ENCODE data around the gene APOC1. TPM values are rescaled to one million over a fixed set of nuclear protein-coding genes. Genes with fewer than 3 reads are reported as not detected.

The APOC1 gene
- total RNA-seq, 1 experiment from 2014 or later: 4.7 TPM

DNA sequence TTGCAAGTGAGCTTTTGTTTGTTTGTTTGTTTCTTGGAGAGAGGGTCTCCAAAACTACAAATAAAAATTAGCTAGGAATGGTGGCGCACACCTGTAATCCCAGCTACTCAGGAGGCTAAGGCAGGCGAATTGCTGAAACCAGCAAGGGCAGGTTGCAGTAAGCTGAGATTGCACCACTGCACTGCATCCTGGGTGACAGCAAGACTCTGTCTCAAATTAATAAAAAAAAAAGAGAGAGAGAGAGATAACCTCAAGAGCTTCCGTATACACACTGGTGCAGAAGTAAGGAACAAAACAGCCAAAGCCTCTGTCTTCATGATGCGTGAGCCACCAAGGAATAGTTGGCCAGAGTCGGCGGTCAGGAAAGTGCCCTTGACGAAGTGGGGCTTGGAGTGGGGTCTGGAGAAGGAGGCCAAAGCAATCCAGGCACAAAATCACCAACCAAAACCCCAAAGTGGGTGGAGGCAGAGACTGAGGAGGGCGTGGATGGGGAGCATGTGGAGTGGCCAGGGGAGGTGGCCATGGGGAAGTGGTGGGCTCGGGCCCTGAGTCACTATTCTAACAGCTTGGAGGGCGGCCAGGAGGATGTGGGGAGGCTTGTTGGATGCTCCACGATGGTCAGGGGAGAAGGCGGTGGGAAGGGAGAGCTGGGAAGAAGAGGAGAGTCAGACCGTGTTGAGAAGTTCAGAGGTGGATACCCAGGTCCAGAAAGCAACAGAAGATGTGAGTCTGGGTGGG is 44.5 kb upstream of the APOC1 start:
- Mint-ChIP-seq H3K27me3 (ENCODE audit: unreplicated experiment) (no peaks in the 10 kb centered on the region), H3K9me3 (ENCODE audit: low read depth, unreplicated experiment) (no peaks in the 10 kb centered on the region), H3K27ac (ENCODE audit: unreplicated experiment) (peak overlapping the region; percentile 11), H3K36me3 (ENCODE audit: insufficient read depth, unreplicated experiment) (peaks cover 69% of the 10 kb centered on the region), H3K4me1 (ENCODE audit: low read depth, unreplicated experiment) (no peaks in the 10 kb centered on the region), H3K4me3 (ENCODE audit: low read depth, unreplicated experiment) (no peak overlapping the region)
- BruUV-seq (replicated peaks): no TSS peak
- intact Hi-C loops (cut with micrococcal nuclease; ENCODE audit: unreplicated experiment): no loop called here
- no peak for DNase-seq
- TF ChIP-seq, protein P1, sequence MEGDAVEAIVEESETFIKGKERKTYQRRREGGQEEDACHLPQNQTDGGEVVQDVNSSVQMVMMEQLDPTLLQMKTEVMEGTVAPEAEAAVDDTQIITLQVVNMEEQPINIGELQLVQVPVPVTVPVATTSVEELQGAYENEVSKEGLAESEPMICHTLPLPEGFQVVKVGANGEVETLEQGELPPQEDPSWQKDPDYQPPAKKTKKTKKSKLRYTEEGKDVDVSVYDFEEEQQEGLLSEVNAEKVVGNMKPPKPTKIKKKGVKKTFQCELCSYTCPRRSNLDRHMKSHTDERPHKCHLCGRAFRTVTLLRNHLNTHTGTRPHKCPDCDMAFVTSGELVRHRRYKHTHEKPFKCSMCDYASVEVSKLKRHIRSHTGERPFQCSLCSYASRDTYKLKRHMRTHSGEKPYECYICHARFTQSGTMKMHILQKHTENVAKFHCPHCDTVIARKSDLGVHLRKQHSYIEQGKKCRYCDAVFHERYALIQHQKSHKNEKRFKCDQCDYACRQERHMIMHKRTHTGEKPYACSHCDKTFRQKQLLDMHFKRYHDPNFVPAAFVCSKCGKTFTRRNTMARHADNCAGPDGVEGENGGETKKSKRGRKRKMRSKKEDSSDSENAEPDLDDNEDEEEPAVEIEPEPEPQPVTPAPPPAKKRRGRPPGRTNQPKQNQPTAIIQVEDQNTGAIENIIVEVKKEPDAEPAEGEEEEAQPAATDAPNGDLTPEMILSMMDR (IDR thresholded peaks at IDR 0.05; ENCODE audit: unreplicated experiment): no peak
- CTCF ChIA-PET: interaction anchor here (0.7 kb wide), 1 partner anchor 329 kb away, joined by 3 read pairs; no protein-coding TSS in a partner anchor

DNA sequence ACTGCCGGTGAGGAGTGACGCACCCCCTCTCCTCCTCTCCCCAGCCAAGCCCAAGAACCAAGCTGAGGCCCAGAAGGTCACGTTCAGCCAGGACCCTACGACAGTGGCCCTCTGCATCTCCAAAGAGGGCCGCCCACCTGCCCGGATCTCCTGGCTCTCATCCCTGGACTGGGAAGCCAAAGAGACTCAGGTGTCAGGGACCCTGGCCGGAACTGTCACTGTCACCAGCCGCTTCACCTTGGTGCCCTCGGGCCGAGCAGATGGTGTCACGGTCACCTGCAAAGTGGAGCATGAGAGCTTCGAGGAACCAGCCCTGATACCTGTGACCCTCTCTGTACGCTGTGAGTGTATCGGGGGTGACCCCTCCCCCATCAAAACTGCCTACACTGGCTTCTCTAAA is 42.6 kb upstream of the APOC1 start:
- TF ChIP-seq, protein P1 (IDR thresholded peaks at IDR 0.05; ENCODE audit: unreplicated experiment): no peak
- H3K9me3 Mint-ChIP-seq (ENCODE audit: low read depth, unreplicated experiment): no peaks in the 10 kb centered on the region
- H3K27ac Mint-ChIP-seq (ENCODE audit: unreplicated experiment): no peak overlapping the region
- BruUV-seq (replicated peaks): no TSS peak
- H3K4me3 Mint-ChIP-seq (ENCODE audit: low read depth, unreplicated experiment): no peak overlapping the region
- peaks cover 78% of the 10 kb centered on the region for H3K36me3 Mint-ChIP-seq (ENCODE audit: insufficient read depth, unreplicated experiment)
- no peaks in the 10 kb centered on the region for H3K27me3 Mint-ChIP-seq (ENCODE audit: unreplicated experiment)
- no peak for DNase-seq
- H3K4me1 Mint-ChIP-seq (ENCODE audit: low read depth, unreplicated experiment): peaks cover 15% of the 10 kb centered on the region
- CTCF ChIA-PET: no interaction called here
- intact Hi-C loops (cut with micrococcal nuclease; ENCODE audit: unreplicated experiment): no loop called here

DNA sequence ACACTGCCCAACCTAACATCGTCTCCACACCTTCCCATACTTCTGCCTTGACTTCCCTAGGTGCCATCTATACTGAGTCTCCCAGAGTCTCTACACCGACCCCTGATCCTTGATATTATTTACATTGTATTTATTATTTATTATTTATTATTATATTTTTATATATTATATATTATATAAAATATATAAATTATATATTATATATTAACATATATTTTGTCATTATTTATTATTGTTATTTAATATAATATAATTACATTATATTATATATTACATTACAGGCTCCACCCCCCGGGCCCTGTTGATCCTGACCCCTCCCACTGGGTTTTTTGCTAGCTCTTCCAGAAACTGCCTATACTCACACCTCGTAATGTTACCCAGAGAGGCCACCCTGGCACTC is 41.7 kb upstream of the APOC1 start:
- no TSS peak for BruUV-seq (replicated peaks)
- Mint-ChIP-seq H3K4me3 (ENCODE audit: low read depth, unreplicated experiment) (no peak overlapping the region), H3K27me3 (ENCODE audit: unreplicated experiment) (no peaks in the 10 kb centered on the region), H3K36me3 (ENCODE audit: insufficient read depth, unreplicated experiment) (peaks cover 80% of the 10 kb centered on the region), H3K9me3 (ENCODE audit: low read depth, unreplicated experiment) (no peaks in the 10 kb centered on the region), H3K4me1 (ENCODE audit: low read depth, unreplicated experiment) (peaks cover 15% of the 10 kb centered on the region), H3K27ac (ENCODE audit: unreplicated experiment) (no peak overlapping the region)
- DNase-seq: no peak
- TF ChIP-seq, protein P1 (IDR thresholded peaks at IDR 0.05; ENCODE audit: unreplicated experiment): no peak
- intact Hi-C loops (cut with micrococcal nuclease; ENCODE audit: unreplicated experiment): no loop called here
- CTCF ChIA-PET: interaction anchor here (0.6 kb wide), 1 partner anchor 27 kb away, joined by 3 read pairs; no protein-coding TSS in a partner anchor

DNA sequence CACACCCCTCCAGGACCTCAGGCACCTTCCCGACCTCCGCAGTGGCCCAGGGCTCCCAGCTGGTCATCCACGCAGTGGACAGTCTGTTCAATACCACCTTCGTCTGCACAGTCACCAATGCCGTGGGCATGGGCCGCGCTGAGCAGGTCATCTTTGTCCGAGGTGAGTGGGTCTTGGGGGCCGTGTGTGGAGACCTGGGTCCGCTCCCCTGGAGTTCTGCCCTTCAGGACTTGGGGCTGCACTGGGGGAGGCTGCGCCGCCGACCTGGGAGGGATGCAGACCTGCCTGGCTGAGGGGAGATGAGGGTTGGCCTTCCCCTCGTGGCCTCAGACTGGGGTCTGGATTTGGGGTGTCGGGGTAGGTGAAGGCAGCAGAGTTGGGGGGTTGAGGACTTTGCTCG is 40.1 kb upstream of the APOC1 start:
- Mint-ChIP-seq H3K27me3 (ENCODE audit: unreplicated experiment) (no peaks in the 10 kb centered on the region), H3K4me1 (ENCODE audit: low read depth, unreplicated experiment) (peaks cover 22% of the 10 kb centered on the region), H3K9me3 (ENCODE audit: low read depth, unreplicated experiment) (no peaks in the 10 kb centered on the region), H3K36me3 (ENCODE audit: insufficient read depth, unreplicated experiment) (peaks cover 76% of the 10 kb centered on the region), H3K4me3 (ENCODE audit: low read depth, unreplicated experiment) (no peak overlapping the region), H3K27ac (ENCODE audit: unreplicated experiment) (no peak overlapping the region)
- BruUV-seq (replicated peaks): no TSS peak
- TF ChIP-seq, protein P1 (IDR thresholded peaks at IDR 0.05; ENCODE audit: unreplicated experiment): no peak
- intact Hi-C loops (cut with micrococcal nuclease; ENCODE audit: unreplicated experiment): no loop called here
- DNase-seq: no peak
- CTCF ChIA-PET: no interaction called here
